SIG-M5 treated with dmso at 0.1 percent for 504 hours (cell line): ENCODE measurements around the gene RNF149.
A peak's percentile ranks its signal among the peaks of the same experiment; 100 is the strongest.
"Not testable (repeated sequence)": the region's sequence is repeated elsewhere in the genome, so short reads cannot be mapped to it uniquely, and the experiment has no call there.

Experiments used
- DNase-seq: peaks from one replicate; lab custom pipeline; 2025; ENCODE audit not compliant: unreplicated experiment; lab: John Stamatoyannopoulos, UW

The RNF149 gene

GRCh38 chr2:101332885-101333766 lies 24.6 kb upstream of the RNF149 start:
- DNase-seq: no peak

- no peak for DNase-seq
These were observed 22.7 kb upstream of the RNF149 start for GRCh38 chr2:101331202-101331601.

DNA sequence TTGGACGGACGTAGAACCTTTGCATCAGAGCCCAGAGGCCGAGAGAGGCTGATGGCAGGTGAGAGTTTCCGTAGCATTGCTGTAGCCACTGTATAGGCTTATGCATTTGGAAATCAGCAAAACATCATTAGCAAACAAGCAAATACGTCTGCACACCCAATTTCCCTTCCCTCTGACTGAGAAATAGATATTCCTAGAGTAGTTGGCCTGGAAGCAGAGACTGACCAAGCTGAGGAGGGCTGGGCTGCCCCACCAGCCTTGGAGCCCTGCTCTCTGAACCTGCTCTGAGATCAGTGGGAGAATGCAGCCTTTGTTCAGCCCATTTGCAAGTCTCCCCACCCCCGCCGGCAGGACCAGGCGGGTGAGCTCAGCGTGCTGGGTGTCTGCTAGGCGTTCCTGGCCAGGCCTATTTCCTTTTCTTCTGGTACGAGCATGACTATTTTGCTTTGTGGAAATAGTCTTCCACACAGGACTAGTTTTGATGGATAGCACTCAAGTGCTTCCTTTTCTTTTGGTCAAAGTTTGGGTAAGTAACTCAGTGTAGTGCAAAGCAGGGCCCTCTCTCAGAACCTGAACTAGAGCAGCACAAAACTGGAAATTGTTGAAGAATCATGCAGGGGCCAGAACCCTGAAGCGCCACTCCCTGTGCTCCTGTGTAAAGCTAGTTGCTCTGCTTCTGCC lies 21.9 kb upstream of the RNF149 start:
- DNase-seq: no peak

- DNase-seq: no peak
These were observed 20.5 kb upstream of the RNF149 start for GRCh38 chr2:101329026-101329425.

GRCh38 chr2:101328474-101329007 lies 20.0 kb upstream of the RNF149 start:
- peak; percentile 99 for DNase-seq

DNA sequence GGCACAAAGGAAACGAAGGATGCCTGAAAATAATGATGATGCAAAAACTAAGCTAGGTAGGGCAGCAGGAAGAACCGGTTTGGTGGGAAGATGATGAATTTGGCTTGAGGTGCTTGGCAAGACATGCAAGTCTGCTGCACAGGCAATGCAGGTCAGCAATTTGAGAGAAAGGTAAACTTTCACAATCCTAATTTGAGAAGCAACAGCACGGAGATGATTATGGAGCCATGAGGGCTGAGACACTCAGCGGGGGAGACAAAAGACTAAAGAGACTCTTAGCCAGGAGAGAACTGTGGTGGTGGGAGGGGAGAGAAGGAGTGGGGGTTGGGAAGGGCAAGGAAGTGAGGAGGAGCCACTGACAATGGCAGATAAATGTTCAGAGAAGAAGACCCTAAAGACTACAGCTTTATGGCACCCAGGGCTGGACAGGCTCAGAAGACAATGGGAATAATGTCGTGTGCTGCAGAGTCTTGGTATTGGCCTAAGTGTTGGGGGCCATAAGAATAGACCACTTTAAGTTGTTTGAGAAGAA lies 19.4 kb upstream of the RNF149 start:
- DNase-seq: peak; percentile 60

DNA sequence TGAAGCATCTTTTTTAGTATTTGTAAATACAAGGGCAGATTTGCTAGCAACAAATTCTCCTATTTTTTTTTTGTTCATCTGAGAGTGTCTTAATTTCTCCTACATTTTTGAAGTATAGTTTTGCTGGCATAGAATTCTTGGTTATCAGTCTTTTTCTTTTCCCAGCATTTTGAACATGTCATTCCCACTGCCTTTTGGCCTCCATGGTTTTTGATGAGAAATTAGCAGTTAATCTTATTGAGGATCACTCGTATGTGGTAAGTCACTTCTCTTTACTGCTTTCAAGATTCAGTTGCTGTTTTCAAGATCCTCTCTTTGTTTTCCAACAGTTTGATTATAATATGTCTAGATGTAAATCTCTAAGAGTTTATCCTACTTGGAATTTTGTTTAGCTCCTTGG lies 16.9 kb upstream of the RNF149 start:
- DNase-seq: no peak

DNA sequence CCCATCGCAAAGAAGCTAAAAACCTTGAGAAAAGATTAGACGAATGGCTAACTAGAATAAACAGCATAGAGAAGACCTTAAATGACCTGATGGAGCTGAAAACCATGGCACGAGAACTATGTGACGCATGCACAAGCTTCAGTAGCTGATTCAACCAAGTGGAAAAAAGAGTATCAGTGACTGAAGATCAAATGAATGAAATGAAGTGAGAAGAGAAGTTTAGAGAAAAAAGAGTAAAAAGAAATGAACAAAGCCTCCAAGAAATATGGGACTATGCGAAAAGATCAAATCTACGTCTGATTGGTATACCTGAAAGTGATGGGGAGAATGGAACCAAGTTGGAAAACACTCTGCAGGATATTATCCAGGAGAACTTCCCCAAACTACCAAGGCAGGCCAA lies 8.1 kb upstream of the RNF149 start:
- not testable (repeated sequence) for DNase-seq

DNA sequence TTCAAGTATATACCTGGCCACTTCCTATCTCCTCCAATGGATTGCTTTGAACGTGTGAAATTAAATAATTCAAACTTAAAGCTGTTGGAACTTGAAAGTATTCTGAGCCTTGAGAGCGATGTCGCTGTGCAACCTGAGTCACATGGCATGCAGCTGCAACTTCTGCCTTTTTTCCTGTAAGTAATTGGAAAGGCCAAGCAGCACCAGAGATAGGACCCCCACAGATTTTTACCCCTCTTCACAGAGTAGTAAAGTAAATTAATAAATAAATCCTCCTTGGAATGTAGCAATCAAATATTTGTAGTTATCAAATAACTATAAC lies 3.2 kb upstream of the RNF149 start:
- no peak for DNase-seq

DNA sequence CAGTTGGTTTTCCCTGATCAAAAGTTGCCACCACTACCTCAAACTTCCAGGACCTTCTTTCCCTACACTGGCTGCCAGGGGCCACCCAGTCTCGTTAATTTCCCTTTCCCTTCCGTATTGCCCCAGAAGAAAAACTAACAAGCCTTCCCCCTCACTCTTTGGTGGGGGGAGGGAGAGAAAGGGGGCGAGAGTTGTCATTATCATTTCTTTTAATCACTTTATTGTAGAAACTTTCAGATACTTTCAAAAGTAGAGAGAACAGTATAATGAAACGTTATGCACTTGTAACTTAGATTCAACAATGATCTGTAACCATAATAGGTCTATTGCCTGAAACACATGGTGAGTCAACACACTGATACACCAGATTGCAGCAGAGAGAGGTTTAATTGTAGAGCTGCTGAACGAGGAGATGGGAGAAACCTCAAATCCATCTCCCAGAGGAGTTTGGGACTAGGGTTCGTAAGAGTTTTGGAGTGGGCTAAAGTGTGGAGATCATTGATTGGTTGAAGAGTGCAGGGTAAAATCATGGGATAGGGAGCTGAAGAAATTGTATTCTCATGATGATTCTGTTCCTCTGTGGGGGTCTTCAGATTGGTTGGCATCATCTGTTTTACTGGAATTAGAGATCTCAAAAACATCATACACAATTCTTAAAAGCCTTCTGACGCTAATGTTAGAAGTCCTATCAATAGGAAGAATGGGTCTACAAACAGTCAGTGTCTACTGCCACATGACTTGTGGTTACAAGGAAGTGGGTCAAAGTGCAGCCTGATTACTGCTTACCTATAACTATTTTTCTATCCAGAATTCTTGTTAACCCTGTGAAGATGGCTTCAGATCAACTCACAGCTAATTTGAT lies 2.6 kb upstream of the RNF149 start:
- no peak for DNase-seq

DNA sequence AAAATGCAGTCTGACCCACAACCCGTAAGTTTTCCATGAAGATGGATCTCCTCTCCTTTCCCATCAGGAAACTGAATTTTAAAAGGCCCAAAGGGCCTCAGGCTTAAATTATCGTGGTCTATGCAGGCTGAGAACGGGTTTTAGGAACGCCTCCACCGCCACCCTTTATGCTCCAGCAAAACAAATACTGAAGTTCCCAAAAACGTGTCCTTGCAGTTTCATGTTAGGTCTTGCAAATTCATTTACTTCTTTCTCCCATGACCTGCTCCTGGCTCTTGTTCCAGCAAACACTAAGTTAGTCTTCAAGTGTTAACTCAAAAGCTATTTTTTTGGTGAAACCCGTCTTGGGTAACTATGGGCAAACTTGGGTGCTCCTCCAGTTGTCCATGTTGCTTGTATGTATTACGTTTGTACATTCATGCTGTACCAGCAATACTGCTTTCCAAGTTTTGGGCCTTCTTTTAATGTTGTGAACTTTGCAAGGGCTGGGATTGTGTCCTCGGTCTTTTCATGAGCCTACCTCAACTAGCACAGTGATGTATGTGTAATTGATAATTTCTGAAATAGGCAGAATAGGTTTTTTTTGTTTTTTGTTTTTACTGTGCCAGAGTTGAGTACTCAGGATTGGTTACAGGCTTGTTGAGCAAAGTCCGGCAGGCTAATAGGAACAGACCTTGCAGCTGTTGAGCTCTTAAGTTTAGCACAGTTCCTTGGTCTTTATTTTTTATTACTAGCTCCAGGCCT lies 1.8 kb upstream of the RNF149 start:
- DNase-seq: no peak

DNA sequence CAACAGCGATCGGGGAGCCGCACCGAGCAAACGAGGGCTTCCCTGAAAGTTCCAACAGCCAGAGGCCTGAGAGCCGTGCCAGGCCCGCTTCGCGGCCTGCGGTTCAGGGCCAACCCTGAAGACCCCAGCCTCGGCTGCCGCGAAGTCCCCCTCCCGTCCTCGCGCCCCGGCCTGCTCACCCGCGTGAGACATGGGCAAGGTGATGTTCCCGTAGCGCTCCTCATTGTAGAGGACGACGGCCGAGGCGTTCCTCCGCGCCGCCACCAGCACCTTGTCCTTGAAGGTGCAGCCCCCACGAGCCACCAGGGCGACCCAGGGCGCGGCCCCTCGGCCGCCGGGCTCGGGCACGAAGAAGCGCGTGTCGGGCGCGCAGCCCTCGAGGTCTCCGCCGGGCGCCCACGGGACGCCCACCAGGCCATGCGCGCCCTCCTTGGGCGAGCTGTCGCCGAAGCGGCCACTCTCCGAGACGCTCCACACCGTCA lies 510 bp downstream of the RNF149 start:
- no peak for DNase-seq

- no peak for DNase-seq
These were observed 998 bp downstream of the RNF149 start for GRCh38 chr2:101307503-101307902.

- DNase-seq: no peak
These were observed 2.1 kb downstream of the RNF149 start for GRCh38 chr2:101306410-101306809.

DNA sequence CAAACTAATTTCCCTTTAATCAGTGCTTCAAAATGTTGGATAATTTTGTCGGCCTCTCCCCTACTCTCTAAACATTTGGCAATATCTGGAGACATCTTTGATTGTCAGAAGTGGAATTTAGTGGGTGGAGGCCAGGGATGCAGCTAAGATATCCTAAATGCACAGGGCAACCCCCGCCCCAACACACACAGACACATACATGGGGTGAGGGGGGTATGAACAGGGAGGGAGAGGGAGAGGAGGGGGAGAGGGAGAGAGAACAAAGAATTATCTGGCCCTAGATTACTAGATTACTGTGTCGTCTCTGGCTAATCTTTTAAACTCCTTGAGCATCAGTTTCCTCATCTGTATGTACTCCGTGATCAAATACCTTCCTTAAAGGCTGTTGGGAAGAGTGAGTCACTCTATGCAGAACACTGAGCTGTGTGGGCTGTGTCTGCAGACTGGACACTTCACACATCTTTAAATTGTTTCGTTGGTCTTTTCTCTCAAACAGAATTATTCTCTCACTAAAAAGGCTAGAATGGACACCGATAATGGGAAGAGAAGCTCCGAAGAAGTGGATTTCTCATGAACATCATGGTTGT lies 2.9 kb downstream of the RNF149 start:
- DNase-seq: no peak

DNA sequence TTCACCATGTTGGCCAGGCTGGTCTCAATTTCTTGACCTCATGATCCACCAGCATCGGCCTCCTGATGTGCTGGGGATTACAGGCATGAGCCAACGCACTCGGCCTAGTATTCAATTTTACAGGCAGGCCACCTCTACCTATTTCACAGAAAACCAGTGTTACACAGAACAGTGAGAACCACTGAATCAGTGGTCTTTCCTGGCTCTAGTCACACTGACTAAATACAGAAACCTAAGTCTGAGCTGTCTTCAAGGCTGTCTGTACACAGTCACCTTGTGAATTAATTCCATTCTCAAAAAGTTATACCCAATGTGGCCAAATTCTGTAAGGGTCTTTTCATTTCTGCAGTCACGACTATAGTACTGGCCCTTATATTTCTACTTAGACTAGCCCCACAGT lies 3.5 kb downstream of the RNF149 start:
- no peak for DNase-seq

GRCh38 chr2:101303688-101304087 lies 4.8 kb downstream of the RNF149 start:
- no peak for DNase-seq

- peak; percentile 22 for DNase-seq
These were observed 6.5 kb downstream of the RNF149 start for GRCh38 chr2:101302016-101302415.

DNA sequence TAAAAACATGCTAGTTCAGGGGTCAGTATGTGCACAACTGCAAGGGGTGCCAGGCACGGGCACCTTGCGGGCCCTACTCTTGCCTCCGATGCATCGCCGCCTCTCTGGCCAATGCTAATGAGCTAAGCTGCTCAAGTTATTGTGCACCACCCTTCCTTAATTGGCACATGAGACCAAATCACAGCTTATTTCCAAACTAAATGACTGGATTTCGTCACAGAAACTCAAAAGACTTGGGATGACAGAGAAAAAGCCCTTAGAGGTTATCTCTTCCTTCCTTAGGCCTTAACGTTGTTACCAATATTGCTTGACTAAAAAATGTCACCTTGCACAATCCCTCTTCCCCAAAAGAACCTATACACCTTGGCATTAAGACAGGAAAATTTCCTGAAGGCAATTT lies 7.7 kb downstream of the RNF149 start:
- DNase-seq: no peak

GRCh38 chr2:101300164-101300563 lies 8.3 kb downstream of the RNF149 start:
- no peak for DNase-seq
